IPS-18c (cell line): ENCODE data around the gene KMT5C.

Source experiments
- H3K4me3 ChIP-seq: 2 replicates; pipeline ENCODE4 v1.7.0; 2013; ENCODE audit warnings: low read depth, mild to moderate bottlenecking, low read length, moderate library complexity; ENCODE audit not compliant: insufficient read depth
- H3K9me3 ChIP-seq: one replicate; pipeline ENCODE4 v1.6.1; 2013; ENCODE audit warnings: mild to moderate bottlenecking, low read length, moderate library complexity; ENCODE audit not compliant: control insufficient read depth, insufficient read depth

KMT5C gene

GRCh38 chr19:55389386-55390317 is 50.0 kb downstream of the KMT5C start:
- no peaks in the 10 kb centered on the region for H3K9me3 ChIP-seq
- peak overlapping the region; percentile 4; the same call in 1 of the 2 replicates for H3K4me3 ChIP-seq

- Histone ChIP-seq H3K4me3 (no peak overlapping the region), H3K9me3 (no peaks in the 10 kb centered on the region)
Observed at GRCh38 chr19:55390461-55390880, 50.8 kb downstream of the KMT5C start.

DNA sequence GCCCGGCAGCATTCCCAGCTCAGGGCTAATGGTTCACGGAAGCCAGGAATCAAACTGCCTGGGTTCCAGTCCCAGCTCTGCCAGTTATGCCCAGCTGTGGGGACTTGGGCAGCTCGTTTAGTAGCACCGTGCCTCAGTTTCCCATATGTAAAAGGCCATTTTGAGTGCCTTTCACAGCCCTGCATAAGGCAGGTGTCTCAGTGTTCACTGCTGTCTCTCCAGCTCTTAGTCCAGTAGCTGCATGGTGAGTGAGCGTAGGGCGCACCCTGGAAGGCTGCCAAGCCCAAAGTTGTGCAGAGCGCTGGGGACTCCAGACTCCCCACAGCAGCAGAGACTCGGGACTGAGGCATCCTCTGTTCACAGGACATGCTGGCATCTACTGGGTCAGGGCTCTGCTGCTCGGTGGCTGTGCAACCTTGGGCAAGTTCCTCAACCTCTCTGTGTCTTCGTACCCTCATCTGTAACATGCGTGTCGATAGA is 51.6 kb downstream of the KMT5C start:
- no peak overlapping the region for H3K4me3 ChIP-seq
- H3K9me3 ChIP-seq: no peaks in the 10 kb centered on the region

GRCh38 chr19:55391702-55392615 is 52.3 kb downstream of the KMT5C start:
- Histone ChIP-seq H3K9me3 (no peaks in the 10 kb centered on the region), H3K4me3 (no peak overlapping the region)

DNA sequence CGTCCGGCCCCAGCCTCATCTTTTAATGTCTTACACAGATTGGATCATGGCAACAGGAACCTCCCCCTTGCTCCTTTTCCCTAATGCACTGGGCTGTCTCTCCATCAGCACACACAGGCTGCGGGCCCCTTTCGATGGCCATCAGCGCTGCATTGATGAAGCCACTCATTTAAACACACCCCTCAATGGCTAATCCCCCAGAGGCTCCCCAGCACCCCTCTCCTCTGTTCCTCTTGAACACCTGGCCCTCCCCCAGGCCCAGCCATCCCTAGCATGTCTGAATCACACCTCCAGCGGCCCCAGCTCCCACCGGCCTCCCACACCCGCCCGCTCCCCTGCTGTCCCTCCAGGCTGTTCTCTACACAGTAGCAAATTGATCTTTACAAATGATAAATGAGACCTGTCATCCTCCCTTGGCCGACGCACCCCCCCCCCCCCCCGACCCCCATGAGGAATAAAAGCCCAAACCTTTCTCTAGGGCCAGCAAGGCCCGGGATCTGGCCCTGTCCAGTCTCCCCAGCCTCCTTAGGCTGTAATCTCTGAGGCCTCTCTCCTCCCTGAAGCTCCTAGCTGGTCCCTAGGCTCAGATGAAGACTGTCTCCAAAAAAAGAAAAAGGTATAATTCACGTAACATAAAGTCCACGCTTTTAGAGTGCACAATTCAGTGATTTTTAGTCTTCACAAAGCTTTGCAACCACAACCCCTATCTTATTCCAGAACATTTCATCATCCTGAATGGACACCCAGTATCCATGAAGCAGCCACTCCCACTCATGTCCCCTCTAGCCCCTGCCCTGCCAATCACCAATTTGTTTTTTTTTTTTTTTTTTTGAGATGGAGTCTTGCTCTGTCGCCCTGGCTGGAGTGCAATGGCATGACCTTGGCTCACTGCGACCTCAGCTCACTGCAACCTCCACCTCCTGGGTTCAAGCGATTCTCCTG is 53.4 kb downstream of the KMT5C start:
- Histone ChIP-seq H3K4me3 (no peak overlapping the region), H3K9me3 (no peaks in the 10 kb centered on the region)
